DND-41 (cell line): ENCODE results near the gene MADCAM1.

ENCODE experiments used
- ATAC-seq: fragments of 200-7000 bp; cut with Tn5 transposase; 3 replicates; pipeline ENCODE4 v1.9.1; 2021; ENCODE audit warnings: low read depth; ENCODE audit not compliant: insufficient read depth
- DNase-seq: peaks from one replicate; pipeline ENCODE4 v3.0.0-alpha.2; 2020
- H2AFZ ChIP-seq: 2 replicates; pipeline ENCODE4 v1.6.0; 2012; ENCODE audit warnings: low read depth, low read length
- H3K27ac ChIP-seq: 2 replicates; pipeline ENCODE4 v1.5.1; 2012; ENCODE audit warnings: low read length, inconsistent platforms
- H3K27me3 ChIP-seq: fragments of 200-600 bp; sonication (generic); 2 replicates; pipeline ENCODE4 v1.6.0; 2012; ENCODE audit warnings: low read length, mild to moderate bottlenecking, inconsistent platforms; ENCODE audit not compliant: insufficient read depth, poor library complexity
- H3K36me3 ChIP-seq: 2 replicates; pipeline ENCODE4 v1.5.1; 2012; ENCODE audit warnings: low read length, inconsistent platforms; ENCODE audit not compliant: insufficient read depth
- H3K4me1 ChIP-seq: 2 replicates; pipeline ENCODE4 v1.5.1; 2012; ENCODE audit warnings: mild to moderate bottlenecking, low read length; ENCODE audit not compliant: insufficient read depth
- H3K4me2 ChIP-seq: 2 replicates; pipeline ENCODE4 v1.6.0; 2012; ENCODE audit warnings: mild to moderate bottlenecking, moderate library complexity, low read length, inconsistent platforms; ENCODE audit not compliant: insufficient read depth
- H3K4me3 ChIP-seq, 2 experiments: fragments of 200-600 bp in 1 of 2; shearing (Covaris generic) in 1 of 2; 2 replicates each; pipeline ENCODE4 v1.5.1; 2012 to 2016; ENCODE audit warnings: inconsistent platforms in 2 of 2, low read length in 2 of 2, mild to moderate bottlenecking in 2 of 2, low read depth in 1 of 2, moderate library complexity in 1 of 2
- H3K79me2 ChIP-seq: 2 replicates; pipeline ENCODE4 v1.6.0; 2012; ENCODE audit warnings: low read length, inconsistent platforms; ENCODE audit not compliant: insufficient read depth
- H3K9ac ChIP-seq: 2 replicates; pipeline ENCODE4 v1.6.0; 2012; ENCODE audit warnings: low read depth, mild to moderate bottlenecking, inconsistent platforms, low read length, moderate library complexity
- H3K9me3 ChIP-seq: 2 replicates; pipeline ENCODE4 v1.5.1; 2012; ENCODE audit warnings: low read length, moderate library complexity, mild to moderate bottlenecking, inconsistent platforms; ENCODE audit not compliant: insufficient read depth, severe bottlenecking
- H4K20me1 ChIP-seq: 2 replicates; pipeline ENCODE4 v1.6.0; 2012; ENCODE audit warnings: low read length; ENCODE audit not compliant: insufficient read depth
- EZH2 ChIP-seq: IDR thresholded peaks from 3 replicates; pipeline ENCODE4 v1.6.1; 2012; ENCODE audit warnings: borderline replicate concordance, low read depth, mild to moderate bottlenecking, moderate library complexity, low read length, inconsistent platforms; ENCODE audit not compliant: severe bottlenecking
- TF ChIP-seq, protein P1 (sequence below): IDR thresholded peaks from 2 replicates; pipeline ENCODE4 v1.5.1; 2012; ENCODE audit warnings: borderline replicate concordance, low read length, moderate library complexity, mild to moderate bottlenecking; ENCODE audit not compliant: poor library complexity, severe bottlenecking; ENCODE audit errors: extremely low read depth

MADCAM1 gene

GRCh38 chr19:491146-491741 lies 5.0 kb upstream of the MADCAM1 start:
- Histone ChIP-seq H3K79me2 (peaks cover 11% of the 10 kb centered on the region), H3K36me3 (no peaks in the 10 kb centered on the region; the same call in 1 of the 2 replicates), H3K27ac (no peak overlapping the region), H3K9ac (no peak overlapping the region), H3K4me3 (no peak overlapping the region), H2AFZ (no peak overlapping the region), H3K9me3 (no peaks in the 10 kb centered on the region), H3K27me3 (no peaks in the 10 kb centered on the region), H3K4me1 (peaks cover 27% of the 10 kb centered on the region), H4K20me1 (no peaks in the 10 kb centered on the region), H3K4me2 (no peak overlapping the region)
- ATAC-seq (no peak), DNase-seq (no peak)
- no peak for TF ChIP-seq EZH2
- TF ChIP-seq, protein P1, sequence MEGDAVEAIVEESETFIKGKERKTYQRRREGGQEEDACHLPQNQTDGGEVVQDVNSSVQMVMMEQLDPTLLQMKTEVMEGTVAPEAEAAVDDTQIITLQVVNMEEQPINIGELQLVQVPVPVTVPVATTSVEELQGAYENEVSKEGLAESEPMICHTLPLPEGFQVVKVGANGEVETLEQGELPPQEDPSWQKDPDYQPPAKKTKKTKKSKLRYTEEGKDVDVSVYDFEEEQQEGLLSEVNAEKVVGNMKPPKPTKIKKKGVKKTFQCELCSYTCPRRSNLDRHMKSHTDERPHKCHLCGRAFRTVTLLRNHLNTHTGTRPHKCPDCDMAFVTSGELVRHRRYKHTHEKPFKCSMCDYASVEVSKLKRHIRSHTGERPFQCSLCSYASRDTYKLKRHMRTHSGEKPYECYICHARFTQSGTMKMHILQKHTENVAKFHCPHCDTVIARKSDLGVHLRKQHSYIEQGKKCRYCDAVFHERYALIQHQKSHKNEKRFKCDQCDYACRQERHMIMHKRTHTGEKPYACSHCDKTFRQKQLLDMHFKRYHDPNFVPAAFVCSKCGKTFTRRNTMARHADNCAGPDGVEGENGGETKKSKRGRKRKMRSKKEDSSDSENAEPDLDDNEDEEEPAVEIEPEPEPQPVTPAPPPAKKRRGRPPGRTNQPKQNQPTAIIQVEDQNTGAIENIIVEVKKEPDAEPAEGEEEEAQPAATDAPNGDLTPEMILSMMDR, result no peak

DNA sequence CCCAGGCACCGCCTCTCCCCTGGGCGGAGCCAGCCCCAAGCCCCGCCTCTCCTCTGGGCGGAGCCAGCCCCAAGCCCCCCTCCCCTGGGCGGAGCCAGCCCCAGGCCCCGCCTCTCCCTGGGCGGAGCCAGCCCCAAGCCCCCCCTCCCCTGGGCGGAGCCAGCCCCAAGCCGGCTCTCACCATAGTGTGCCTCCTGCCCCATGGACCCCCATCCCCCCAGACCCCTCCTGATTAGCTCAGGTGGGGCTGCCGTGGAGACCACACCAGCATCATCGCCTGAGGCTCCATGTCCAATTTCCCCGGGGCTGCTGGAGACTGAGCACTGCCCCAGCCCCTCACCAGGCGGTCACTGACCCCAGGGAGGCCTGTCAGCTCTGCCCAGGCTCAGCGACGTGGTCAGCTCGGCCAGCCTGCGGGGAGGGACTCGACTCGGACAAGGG lies 4.2 kb upstream of the MADCAM1 start:
- ATAC-seq (no peak), DNase-seq (no peak)
- H3K4me3 ChIP-seq, result no peak overlapping the region
- H4K20me1 ChIP-seq, result no peaks in the 10 kb centered on the region
- peaks cover 27% of the 10 kb centered on the region for H3K4me1 ChIP-seq
- H3K9ac ChIP-seq, result no peak overlapping the region
- no peaks in the 10 kb centered on the region for H3K27me3 ChIP-seq
- peaks cover 11% of the 10 kb centered on the region for H3K79me2 ChIP-seq
- TF ChIP-seq EZH2, result no peak
- TF ChIP-seq, protein P1, result no peak
- no peak overlapping the region for H3K27ac ChIP-seq
- H3K9me3 ChIP-seq, result no peaks in the 10 kb centered on the region
- no peaks in the 10 kb centered on the region; the same call in 1 of the 2 replicates for H3K36me3 ChIP-seq
- no peak overlapping the region for H2AFZ ChIP-seq
- no peak overlapping the region for H3K4me2 ChIP-seq

- no peak overlapping the region for H3K4me2 ChIP-seq
- H2AFZ ChIP-seq, result no peak overlapping the region
- no peaks in the 10 kb centered on the region for H3K9me3 ChIP-seq
- no peak for DNase-seq
- no peak overlapping the region for H3K27ac ChIP-seq
- TF ChIP-seq, protein P1, result no peak
- TF ChIP-seq EZH2, result no peak
- no peaks in the 10 kb centered on the region for H3K27me3 ChIP-seq
- H3K36me3 ChIP-seq, result no peaks in the 10 kb centered on the region; the same call in 1 of the 2 replicates
- no peaks in the 10 kb centered on the region for H4K20me1 ChIP-seq
- peaks cover 13% of the 10 kb centered on the region for H3K4me1 ChIP-seq
- peaks cover 8% of the 10 kb centered on the region for H3K79me2 ChIP-seq
- no peak for ATAC-seq
- no peak overlapping the region for H3K9ac ChIP-seq
- H3K4me3 ChIP-seq, result no peak overlapping the region
Measured at GRCh38 chr19:493391-494170, 2.7 kb upstream of the MADCAM1 start.
